Retinal pigment epithelial cell (primary cell): ENCODE measurements around the gene CST3.

Source experiments
- DNase-seq: peaks from one replicate; pipeline ENCODE4 v3.0.0-alpha.2; 2010; ENCODE audit warnings: low read depth
- H3K4me3 ChIP-seq: 2 replicates; pipeline ENCODE4 v1.5.1; 2011; ENCODE audit warnings: mild to moderate bottlenecking, low read length, control low read depth, moderate library complexity
- TF ChIP-seq, protein P1 (sequence below): conservative IDR thresholded peaks from 2 replicates; pipeline ENCODE4 v1.5.1; 2011; ENCODE audit warnings: low read depth, low read length, control low read depth, inconsistent platforms

CST3 gene

DNA sequence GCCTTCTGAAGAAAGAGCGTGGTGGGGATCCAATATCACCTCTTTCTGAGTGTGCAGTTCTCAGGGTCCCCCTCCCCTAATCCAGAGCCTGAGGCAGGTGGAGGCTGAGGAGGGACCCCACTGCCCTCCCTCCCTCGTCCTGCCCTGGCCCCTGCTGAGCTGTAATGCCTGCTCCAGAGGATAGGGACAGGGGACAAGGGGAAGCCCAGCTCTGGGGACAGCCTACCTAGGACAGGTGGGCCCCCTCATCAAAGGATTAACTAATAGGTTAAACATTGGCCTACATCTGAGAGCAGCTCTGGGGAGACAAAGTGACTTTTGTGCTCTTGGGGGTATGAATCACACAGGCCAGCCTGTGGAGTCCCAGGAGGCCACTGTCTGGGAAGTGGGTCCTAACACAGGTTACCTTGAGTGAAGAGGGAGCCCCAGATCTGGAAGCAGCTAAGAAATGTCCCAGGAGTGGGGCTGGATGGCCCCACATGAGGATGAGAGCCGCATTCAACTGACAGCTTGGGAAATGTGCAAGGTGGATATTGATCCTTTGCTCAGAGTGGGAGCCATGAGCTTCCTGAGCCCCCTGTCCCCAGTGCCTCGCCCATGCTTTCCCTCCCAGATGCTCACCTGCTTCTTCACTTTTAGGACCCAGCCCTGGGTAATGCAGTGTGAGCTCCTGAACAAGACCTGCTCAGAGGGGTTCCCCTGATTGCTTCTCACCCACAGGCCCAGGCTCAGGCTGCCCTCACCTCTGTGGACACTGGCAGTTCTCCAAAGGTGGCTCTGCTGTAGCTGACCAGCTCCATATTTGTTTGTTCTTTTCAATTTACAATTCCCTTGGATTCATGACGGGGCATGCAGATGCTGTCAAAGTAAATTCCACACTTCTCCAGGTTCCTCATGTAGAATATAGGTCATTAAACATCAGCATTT is 51.7 kb downstream of the CST3 start:
- H3K4me3 ChIP-seq: no peak overlapping the region
- DNase-seq: no peak
- TF ChIP-seq, protein P1, sequence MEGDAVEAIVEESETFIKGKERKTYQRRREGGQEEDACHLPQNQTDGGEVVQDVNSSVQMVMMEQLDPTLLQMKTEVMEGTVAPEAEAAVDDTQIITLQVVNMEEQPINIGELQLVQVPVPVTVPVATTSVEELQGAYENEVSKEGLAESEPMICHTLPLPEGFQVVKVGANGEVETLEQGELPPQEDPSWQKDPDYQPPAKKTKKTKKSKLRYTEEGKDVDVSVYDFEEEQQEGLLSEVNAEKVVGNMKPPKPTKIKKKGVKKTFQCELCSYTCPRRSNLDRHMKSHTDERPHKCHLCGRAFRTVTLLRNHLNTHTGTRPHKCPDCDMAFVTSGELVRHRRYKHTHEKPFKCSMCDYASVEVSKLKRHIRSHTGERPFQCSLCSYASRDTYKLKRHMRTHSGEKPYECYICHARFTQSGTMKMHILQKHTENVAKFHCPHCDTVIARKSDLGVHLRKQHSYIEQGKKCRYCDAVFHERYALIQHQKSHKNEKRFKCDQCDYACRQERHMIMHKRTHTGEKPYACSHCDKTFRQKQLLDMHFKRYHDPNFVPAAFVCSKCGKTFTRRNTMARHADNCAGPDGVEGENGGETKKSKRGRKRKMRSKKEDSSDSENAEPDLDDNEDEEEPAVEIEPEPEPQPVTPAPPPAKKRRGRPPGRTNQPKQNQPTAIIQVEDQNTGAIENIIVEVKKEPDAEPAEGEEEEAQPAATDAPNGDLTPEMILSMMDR: no peak

DNA sequence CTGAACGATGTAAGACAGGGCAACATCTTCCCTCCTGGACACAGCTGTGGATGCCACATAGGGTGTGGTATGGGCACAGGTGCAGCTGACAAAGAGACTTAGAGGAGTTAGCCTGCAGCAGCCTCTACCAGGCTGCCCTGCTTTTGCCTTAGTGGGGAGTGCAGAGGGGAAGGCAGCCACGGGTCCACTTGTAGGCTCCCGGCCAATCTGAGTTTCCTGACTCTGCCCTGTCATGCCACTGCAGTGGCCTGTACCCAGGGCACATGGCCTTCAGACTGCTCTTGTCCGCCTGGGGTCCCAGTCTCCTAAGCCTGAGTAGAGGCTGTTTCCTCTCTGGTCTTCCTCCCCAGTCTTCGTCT is 52.3 kb downstream of the CST3 start:
- DNase-seq: no peak
- TF ChIP-seq, protein P1: no peak
- H3K4me3 ChIP-seq: no peak overlapping the region

DNA sequence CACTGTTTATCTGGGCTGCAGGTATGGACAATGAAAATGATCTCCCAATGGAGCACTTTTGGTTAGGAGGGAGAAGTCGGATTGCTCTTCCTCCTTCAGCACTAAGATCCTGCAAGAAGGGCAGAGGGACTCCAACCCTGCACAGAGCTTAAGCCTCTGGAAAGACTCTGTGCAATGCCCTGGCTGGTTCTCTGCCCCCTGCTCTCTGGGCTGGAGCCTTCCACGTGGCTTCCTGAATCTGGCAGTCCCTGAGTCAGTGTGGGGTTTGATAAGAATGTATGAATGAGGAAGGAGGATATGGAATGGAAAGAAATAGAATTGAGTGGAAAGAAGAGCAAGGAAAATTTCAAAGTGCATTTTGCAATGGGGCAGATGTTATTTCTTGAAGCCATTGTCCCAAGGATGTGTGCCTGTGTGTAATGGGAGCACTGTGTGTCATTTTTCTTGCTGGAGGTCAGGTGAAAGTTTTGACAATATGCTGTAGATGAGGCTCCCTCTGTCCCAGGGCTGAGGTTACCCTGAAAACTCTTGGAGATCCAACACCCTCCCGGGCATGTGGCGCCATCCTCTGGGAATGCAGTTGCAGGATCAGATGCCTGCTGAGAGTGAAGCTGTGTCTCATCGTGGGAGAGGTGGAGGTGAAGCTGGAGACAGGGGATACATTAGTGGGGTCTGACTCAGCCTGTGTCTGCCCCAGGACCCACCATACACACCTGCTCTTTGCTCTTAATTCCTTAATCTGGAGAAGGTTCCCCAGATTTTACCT is 53.1 kb downstream of the CST3 start:
- H3K4me3 ChIP-seq: no peak overlapping the region
- DNase-seq: no peak
- TF ChIP-seq, protein P1: no peak
